HepG2 (cell line): ENCODE results near the gene ZBTB8B.

Source experiments
- MNT ChIP-seq: fragments of 450-650 bp; IDR thresholded peaks from 2 replicates; pipeline ENCODE4 v1.6.1; 2016
- PCBP2 ChIP-seq: fragments of 200-400 bp; formaldehyde crosslinking; optimal IDR thresholded peaks from 2 replicates; pipeline ENCODE3; 2018; ENCODE audit warnings: low read length, low read depth; ENCODE audit not compliant: poor library complexity, severe bottlenecking
- POLR2A ChIP-seq, 2 experiments: IDR thresholded peaks; 2 replicates each; pipeline ENCODE4 v1.6.1; 2011; ENCODE audit warnings: low read depth in 2 of 2, low read length in 2 of 2, mild to moderate bottlenecking in 1 of 2, moderate library complexity in 1 of 2; ENCODE audit not compliant: insufficient read depth in 1 of 2
- RFX1 ChIP-seq: fragments of 450-650 bp; IDR thresholded peaks from 2 replicates; pipeline ENCODE4 v1.6.1; 2017
- TEAD2 ChIP-seq: sonication (generic); formaldehyde crosslinking; IDR thresholded peaks from 2 replicates; pipeline ENCODE4 v1.9.0; 2021; ENCODE audit warnings: missing genetic modification reagents
- ZKSCAN1 ChIP-seq: fragments of 150-350 bp; IDR thresholded peaks from 2 replicates; pipeline ENCODE4 v1.6.1; 2014; ENCODE audit warnings: low read length
- ZNF331 ChIP-seq: sonication (generic); formaldehyde crosslinking; IDR thresholded peaks from 2 replicates; pipeline ENCODE4 v1.4.0; 2020; ENCODE audit warnings: missing genetic modification reagents
- ZNF530 ChIP-seq: sonication (generic); formaldehyde crosslinking; IDR thresholded peaks from 2 replicates; pipeline ENCODE4 v1.5.0; 2020; ENCODE audit warnings: low read depth, mild to moderate bottlenecking, missing genetic modification reagents
- ZNF720 ChIP-seq: sonication (generic); formaldehyde crosslinking; IDR thresholded peaks from 2 replicates; pipeline ENCODE4 v1.4.0; 2020; ENCODE audit warnings: missing genetic modification reagents

- TF ChIP-seq ZNF331 = no peak
- no peak for TF ChIP-seq RFX1
- TF ChIP-seq ZKSCAN1 = no peak
- no peak for TF ChIP-seq PCBP2
- TF ChIP-seq TEAD2 = no peak
- no peak for TF ChIP-seq ZNF720 (CRISPR knock-in tag)
- TF ChIP-seq MNT = no peak
- TF ChIP-seq POLR2A (IDR thresholded peaks at IDR 0.05; ENCODE audit: insufficient read depth in 1 of 2, low read depth in 2 of 2, low read length in 2 of 2) = no peak
- no peak for TF ChIP-seq ZNF530 (CRISPR knock-in tag)
Observed at GRCh38 chr1:32500387-32501209, 35.7 kb downstream of the ZBTB8B start.
